Loucy (cell line): ENCODE data around the gene TGM5.
"Not testable (repeated sequence)": the region's sequence is repeated elsewhere in the genome, so short reads cannot be mapped to it uniquely, and the experiment has no call there.

Source experiments
- CTCF ChIP-seq: fragments of 200-600 bp; sonication (generic); conservative IDR thresholded peaks from 2 replicates; pipeline ENCODE4 v1.5.1; 2014; ENCODE audit warnings: mild to moderate bottlenecking, antibody characterized with exemption, low read length
- EZH2phosphoT487 ChIP-seq: fragments of 200-600 bp; IDR thresholded peaks from 2 replicates; pipeline ENCODE4 v1.6.1; 2018; ENCODE audit warnings: antibody characterized with exemption, mild to moderate bottlenecking, moderate library complexity, borderline replicate concordance

DNA sequence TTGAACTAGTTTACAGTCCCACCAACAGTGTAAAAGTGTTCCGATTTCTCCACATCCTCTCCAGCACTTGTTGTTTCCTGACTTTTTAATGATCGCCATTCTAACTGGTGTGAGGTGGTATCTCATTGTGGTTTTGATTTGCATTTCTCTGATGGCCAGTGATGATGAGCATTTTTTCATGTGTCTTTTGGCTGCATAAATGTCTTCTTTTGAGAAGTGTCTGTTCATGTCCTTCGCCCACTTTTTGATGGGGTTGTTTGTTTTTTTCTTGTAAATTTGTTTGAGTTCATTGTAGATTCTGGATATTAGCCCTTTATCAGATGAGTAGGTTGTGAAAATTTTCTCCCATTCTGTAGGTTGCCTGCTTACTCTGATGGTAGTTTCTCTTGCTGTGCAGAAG lies 22.9 kb upstream of the TGM5 start:
- not testable (repeated sequence) for TF ChIP-seq CTCF, EZH2phosphoT487
